OCI-LY3 (cell line): ENCODE data around the gene MESP2.

Experiments
- H2AFZ ChIP-seq: fragments of 200-600, 300-600 bp; shearing (Covaris generic); 2 replicates; pipeline ENCODE4 v1.6.0; 2014; ENCODE audit warnings: antibody characterized with exemption, low read depth, low read length
- H3K27ac ChIP-seq: fragments of 200-600, 300-600 bp; sonication (generic); 2 replicates; pipeline ENCODE4 v1.5.1; 2014; ENCODE audit warnings: mild to moderate bottlenecking, low read length, moderate library complexity, mixed read lengths
- H3K27me3 ChIP-seq: fragments of 200-600, 300-600 bp; sonication (generic); 2 replicates; pipeline ENCODE4 v1.6.1; 2014; ENCODE audit warnings: low read depth, low read length, mixed read lengths
- H3K36me3 ChIP-seq: fragments of 200-600, 300-600 bp; sonication (generic); replicated peaks from 2 replicates; pipeline ENCODE3; 2014; ENCODE audit warnings: low read depth, low read length, mixed read lengths
- H3K4me1 ChIP-seq: fragments of 300-600, 200-600 bp; sonication (generic); 2 replicates; pipeline ENCODE4 v1.6.1; 2014; ENCODE audit warnings: low read length, mixed read lengths
- H3K4me2 ChIP-seq: fragments of 200-600, 300-600 bp; sonication (generic); 2 replicates; pipeline ENCODE4 v1.6.1; 2014; ENCODE audit warnings: low read length, mixed read lengths
- H3K4me3 ChIP-seq: fragments of 300-600, 200-600 bp; sonication (generic); 2 replicates; pipeline ENCODE4 v1.5.1; 2014; ENCODE audit warnings: antibody characterized with exemption, mild to moderate bottlenecking, low read length, moderate library complexity
- H3K79me2 ChIP-seq: fragments of 300-600, 200-600 bp; shearing (Covaris generic); 2 replicates; pipeline ENCODE4 v1.6.1; 2014; ENCODE audit warnings: mild to moderate bottlenecking, low read length, mixed read lengths
- H3K9ac ChIP-seq: fragments of 300-600, 200-600 bp; shearing (Covaris generic); 2 replicates; pipeline ENCODE4 v1.6.0; 2014; ENCODE audit warnings: mild to moderate bottlenecking, low read length, moderate library complexity
- H3K9me3 ChIP-seq: fragments of 200-600, 300-600 bp; shearing (Covaris generic); 2 replicates; pipeline ENCODE4 v1.6.1; 2014; ENCODE audit warnings: low read length, mixed read lengths; ENCODE audit not compliant: insufficient read depth
- H4K20me1 ChIP-seq: fragments of 200-600, 300-600 bp; sonication (generic); 2 replicates; pipeline ENCODE4 v1.6.1; 2016; ENCODE audit warnings: low read length, mixed read lengths; ENCODE audit not compliant: insufficient read depth
- CTCF ChIP-seq: fragments of 200-600, 300-600 bp; sonication (generic); IDR thresholded peaks from 2 replicates; pipeline ENCODE4 v1.5.1; 2014; ENCODE audit warnings: antibody characterized with exemption, low read length, low read depth
- EZH2phosphoT487 ChIP-seq: fragments of 200-600 bp; shearing (Covaris generic); IDR thresholded peaks from 2 replicates; pipeline ENCODE4 v1.6.1; 2018; ENCODE audit warnings: antibody characterized with exemption, mixed run types, low read depth

Gene MESP2

GRCh38 chr15:89808160-89808870 lies 32.2 kb downstream of the MESP2 start:
- TF ChIP-seq CTCF (no peak), EZH2phosphoT487 (no peak)
- H3K4me3 ChIP-seq, result no peak overlapping the region
- no peak overlapping the region for H3K4me2 ChIP-seq
- H3K79me2 ChIP-seq, result no peaks in the 10 kb centered on the region
- peaks cover 14% of the 10 kb centered on the region for H3K4me1 ChIP-seq
- H3K9me3 ChIP-seq, result no peaks in the 10 kb centered on the region
- H3K27me3 ChIP-seq, result no peaks in the 10 kb centered on the region
- H4K20me1 ChIP-seq, result no peaks in the 10 kb centered on the region
- H3K36me3 ChIP-seq, result no peaks in the 10 kb centered on the region
- H2AFZ ChIP-seq, result no peak overlapping the region
- H3K9ac ChIP-seq, result no peak overlapping the region
- no peak overlapping the region for H3K27ac ChIP-seq

GRCh38 chr15:89809093-89809786 lies 33.1 kb downstream of the MESP2 start:
- Histone ChIP-seq H4K20me1 (no peaks in the 10 kb centered on the region), H3K9ac (no peak overlapping the region), H3K4me3 (no peak overlapping the region), H2AFZ (no peak overlapping the region), H3K4me1 (peaks cover 8% of the 10 kb centered on the region), H3K79me2 (no peaks in the 10 kb centered on the region), H3K27ac (no peak overlapping the region), H3K4me2 (no peak overlapping the region), H3K9me3 (no peaks in the 10 kb centered on the region), H3K27me3 (no peaks in the 10 kb centered on the region), H3K36me3 (no peaks in the 10 kb centered on the region)
- TF ChIP-seq CTCF, result no peak
- TF ChIP-seq EZH2phosphoT487, result no peak

DNA sequence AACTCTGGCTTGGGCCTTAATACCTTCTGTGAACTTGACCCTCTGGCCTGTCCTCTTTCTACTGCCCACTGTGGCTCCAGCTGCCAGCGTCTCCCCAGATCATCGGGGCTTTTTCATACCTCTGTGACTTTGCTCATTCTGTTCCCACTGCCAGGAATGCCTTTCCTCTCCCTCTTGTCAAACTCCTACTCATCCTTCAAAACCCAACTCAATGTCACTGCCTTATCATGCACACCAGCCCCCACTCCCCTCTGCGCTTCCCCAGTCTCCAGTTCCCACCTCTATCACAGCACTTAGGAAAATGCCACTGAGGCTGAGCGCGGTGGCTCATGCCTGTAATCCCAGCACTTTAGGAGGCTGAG lies 33.6 kb downstream of the MESP2 start:
- no peaks in the 10 kb centered on the region for H4K20me1 ChIP-seq
- TF ChIP-seq EZH2phosphoT487 (no peak), CTCF (no peak)
- no peak overlapping the region for H3K9ac ChIP-seq
- H3K27ac ChIP-seq, result no peak overlapping the region
- H2AFZ ChIP-seq, result no peak overlapping the region
- no peaks in the 10 kb centered on the region for H3K27me3 ChIP-seq
- no peaks in the 10 kb centered on the region for H3K79me2 ChIP-seq
- peaks cover 3% of the 10 kb centered on the region for H3K4me1 ChIP-seq
- no peaks in the 10 kb centered on the region for H3K9me3 ChIP-seq
- no peak overlapping the region for H3K4me3 ChIP-seq
- no peaks in the 10 kb centered on the region for H3K36me3 ChIP-seq
- H3K4me2 ChIP-seq, result no peak overlapping the region

DNA sequence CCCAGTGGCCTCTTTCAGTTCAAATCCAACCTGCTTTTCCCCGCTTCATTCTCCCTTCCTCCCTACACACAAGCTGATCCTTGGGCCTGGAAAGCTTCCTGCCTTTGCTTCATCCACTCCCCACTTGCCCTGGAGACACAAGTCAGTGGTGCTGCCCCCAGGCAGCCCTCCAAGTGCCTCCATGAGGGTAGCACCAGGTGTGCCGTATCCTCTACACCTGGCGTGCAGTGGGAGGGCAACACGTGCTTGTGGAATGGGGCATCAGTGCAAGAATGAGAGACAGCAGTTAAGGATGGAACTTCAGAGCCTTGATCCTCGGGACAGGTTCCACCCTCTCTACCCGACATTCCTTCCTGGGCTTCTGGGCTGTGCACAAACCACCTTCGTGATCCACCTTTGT lies 34.7 kb downstream of the MESP2 start:
- Histone ChIP-seq H3K9me3 (peaks cover 7% of the 10 kb centered on the region; the same call in 1 of the 2 replicates), H3K27ac (no peak overlapping the region), H3K4me3 (no peak overlapping the region), H3K79me2 (no peaks in the 10 kb centered on the region), H3K9ac (no peak overlapping the region), H2AFZ (no peak overlapping the region), H3K4me2 (no peak overlapping the region), H3K4me1 (no peaks in the 10 kb centered on the region), H4K20me1 (no peaks in the 10 kb centered on the region), H3K27me3 (no peaks in the 10 kb centered on the region), H3K36me3 (no peaks in the 10 kb centered on the region)
- TF ChIP-seq EZH2phosphoT487, result no peak
- TF ChIP-seq CTCF, result no peak
